ENCODE results near the gene HOXC6.

GRCh38 chr12:54024581-54025305 lies 3.5 kb upstream of the HOXC6 start:
- TF ChIP-seq, protein P1, sequence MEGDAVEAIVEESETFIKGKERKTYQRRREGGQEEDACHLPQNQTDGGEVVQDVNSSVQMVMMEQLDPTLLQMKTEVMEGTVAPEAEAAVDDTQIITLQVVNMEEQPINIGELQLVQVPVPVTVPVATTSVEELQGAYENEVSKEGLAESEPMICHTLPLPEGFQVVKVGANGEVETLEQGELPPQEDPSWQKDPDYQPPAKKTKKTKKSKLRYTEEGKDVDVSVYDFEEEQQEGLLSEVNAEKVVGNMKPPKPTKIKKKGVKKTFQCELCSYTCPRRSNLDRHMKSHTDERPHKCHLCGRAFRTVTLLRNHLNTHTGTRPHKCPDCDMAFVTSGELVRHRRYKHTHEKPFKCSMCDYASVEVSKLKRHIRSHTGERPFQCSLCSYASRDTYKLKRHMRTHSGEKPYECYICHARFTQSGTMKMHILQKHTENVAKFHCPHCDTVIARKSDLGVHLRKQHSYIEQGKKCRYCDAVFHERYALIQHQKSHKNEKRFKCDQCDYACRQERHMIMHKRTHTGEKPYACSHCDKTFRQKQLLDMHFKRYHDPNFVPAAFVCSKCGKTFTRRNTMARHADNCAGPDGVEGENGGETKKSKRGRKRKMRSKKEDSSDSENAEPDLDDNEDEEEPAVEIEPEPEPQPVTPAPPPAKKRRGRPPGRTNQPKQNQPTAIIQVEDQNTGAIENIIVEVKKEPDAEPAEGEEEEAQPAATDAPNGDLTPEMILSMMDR (conservative IDR thresholded peaks at IDR 0.05; ENCODE audit: low read length) = no peak
- no peak for TF ChIP-seq EZH2phosphoT487 (IDR thresholded peaks at IDR 0.05; ENCODE audit: borderline replicate concordance)

Data from Loucy (cell line).